Measurements from ENCODE around the gene SNAP29.

- TF ChIP-seq, protein P1, sequence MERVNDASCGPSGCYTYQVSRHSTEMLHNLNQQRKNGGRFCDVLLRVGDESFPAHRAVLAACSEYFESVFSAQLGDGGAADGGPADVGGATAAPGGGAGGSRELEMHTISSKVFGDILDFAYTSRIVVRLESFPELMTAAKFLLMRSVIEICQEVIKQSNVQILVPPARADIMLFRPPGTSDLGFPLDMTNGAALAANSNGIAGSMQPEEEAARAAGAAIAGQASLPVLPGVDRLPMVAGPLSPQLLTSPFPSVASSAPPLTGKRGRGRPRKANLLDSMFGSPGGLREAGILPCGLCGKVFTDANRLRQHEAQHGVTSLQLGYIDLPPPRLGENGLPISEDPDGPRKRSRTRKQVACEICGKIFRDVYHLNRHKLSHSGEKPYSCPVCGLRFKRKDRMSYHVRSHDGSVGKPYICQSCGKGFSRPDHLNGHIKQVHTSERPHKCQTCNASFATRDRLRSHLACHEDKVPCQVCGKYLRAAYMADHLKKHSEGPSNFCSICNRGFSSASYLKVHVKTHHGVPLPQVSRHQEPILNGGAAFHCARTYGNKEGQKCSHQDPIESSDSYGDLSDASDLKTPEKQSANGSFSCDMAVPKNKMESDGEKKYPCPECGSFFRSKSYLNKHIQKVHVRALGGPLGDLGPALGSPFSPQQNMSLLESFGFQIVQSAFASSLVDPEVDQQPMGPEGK (CRISPR knock-in tag; IDR thresholded peaks at IDR 0.05; ENCODE audit: borderline replicate concordance) = no peak
- TF ChIP-seq, protein P2, sequence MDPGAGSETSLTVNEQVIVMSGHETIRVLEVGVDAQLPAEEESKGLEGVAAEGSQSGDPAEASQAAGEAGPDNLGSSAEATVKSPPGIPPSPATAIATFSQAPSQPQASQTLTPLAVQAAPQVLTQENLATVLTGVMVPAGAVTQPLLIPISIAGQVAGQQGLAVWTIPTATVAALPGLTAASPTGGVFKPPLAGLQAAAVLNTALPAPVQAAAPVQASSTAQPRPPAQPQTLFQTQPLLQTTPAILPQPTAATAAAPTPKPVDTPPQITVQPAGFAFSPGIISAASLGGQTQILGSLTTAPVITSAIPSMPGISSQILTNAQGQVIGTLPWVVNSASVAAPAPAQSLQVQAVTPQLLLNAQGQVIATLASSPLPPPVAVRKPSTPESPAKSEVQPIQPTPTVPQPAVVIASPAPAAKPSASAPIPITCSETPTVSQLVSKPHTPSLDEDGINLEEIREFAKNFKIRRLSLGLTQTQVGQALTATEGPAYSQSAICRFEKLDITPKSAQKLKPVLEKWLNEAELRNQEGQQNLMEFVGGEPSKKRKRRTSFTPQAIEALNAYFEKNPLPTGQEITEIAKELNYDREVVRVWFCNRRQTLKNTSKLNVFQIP (CRISPR knock-in tag; IDR thresholded peaks at IDR 0.05; ENCODE audit: borderline replicate concordance, low read depth) = no peak
- TF ChIP-seq ZC3H10 (CRISPR knock-in tag; IDR thresholded peaks at IDR 0.05) = no peak
- TF ChIP-seq RARB (CRISPR knock-in tag; IDR thresholded peaks at IDR 0.05) = no peak
- TF ChIP-seq OSR1 (CRISPR knock-in tag; IDR thresholded peaks at IDR 0.05) = no peak
Observed at GRCh38 chr22:20844055-20845037, 14.5 kb upstream of the SNAP29 start.
